IMR-90 (cell line): ENCODE results near the gene AAK1. TPM values are rescaled to one million over a fixed set of nuclear protein-coding genes. Genes with fewer than 3 reads are reported as not detected.

ENCODE experiments used
- ATAC-seq: fragments of 200-7000 bp; cut with Tn5 transposase; 2 replicates; pipeline ENCODE4 v1.9.1; 2020; ENCODE audit warnings: low read depth, mild to moderate bottlenecking, moderate library complexity
- BruUV-seq: library from RNA; stranded (reverse); fragments of 400-500 nt; replicated peaks from 2 replicates; lab custom pipeline; 2021; lab: Mats Ljungman, UMichigan
- CTCF ChIA-PET: fragments of 300-600 bp; formaldehyde crosslinking; extraction: SDS; loops from one replicate; lab custom pipeline; 2021; ENCODE audit warnings: antibody characterized with exemption; lab: Yijun Ruan, JAX
- POLR2A ChIA-PET: fragments of 300-600 bp; sonication (Branson Sonifier 250); formaldehyde crosslinking; loops from one replicate; lab custom pipeline; 2022; ENCODE audit warnings: antibody characterized with exemption; ENCODE audit not compliant: unreplicated experiment; lab: Charles Lee
- DNase-seq: peaks from one replicate; pipeline ENCODE4 v3.0.0; 2013
- H2AFZ ChIP-seq: replicated peaks from 2 replicates; pipeline ENCODE3; 2013; ENCODE audit warnings: low read length, mild to moderate bottlenecking; ENCODE audit not compliant: poor library complexity
- H2AK5ac ChIP-seq: 2 replicates; pipeline ENCODE4 v1.6.1; 2013; ENCODE audit warnings: low read depth, low read length, inconsistent platforms
- H2AK9ac ChIP-seq: replicated peaks from 2 replicates; pipeline ENCODE3; 2013; ENCODE audit warnings: mild to moderate bottlenecking, low read depth, low read length, moderate library complexity; ENCODE audit not compliant: poor library complexity
- H2BK120ac ChIP-seq: 2 replicates; pipeline ENCODE4 v1.6.1; 2013; ENCODE audit warnings: low read depth, low read length, inconsistent platforms
- H2BK15ac ChIP-seq: 3 replicates; pipeline ENCODE4 v1.6.1; 2013; ENCODE audit warnings: low read depth, low read length, inconsistent platforms
- H2BK20ac ChIP-seq: 2 replicates; pipeline ENCODE4 v1.6.1; 2013; ENCODE audit warnings: low read depth, mild to moderate bottlenecking, inconsistent platforms, low read length, moderate library complexity
- H2BK5ac ChIP-seq: 2 replicates; pipeline ENCODE4 v1.6.1; 2013; ENCODE audit warnings: mild to moderate bottlenecking, low read depth, low read length, inconsistent platforms; ENCODE audit not compliant: poor library complexity, severe bottlenecking
- H3K14ac ChIP-seq: replicated peaks from 2 replicates; pipeline ENCODE4 v1.6.1; 2013; ENCODE audit warnings: low read depth, low read length, inconsistent platforms
- H3K18ac ChIP-seq: 2 replicates; pipeline ENCODE4 v1.6.1; 2013; ENCODE audit warnings: low read depth, low read length, control low read depth
- H3K23ac ChIP-seq: 2 replicates; pipeline ENCODE4 v1.6.1; 2013; ENCODE audit warnings: low read depth, low read length, inconsistent platforms
- H3K27ac ChIP-seq: 2 replicates; pipeline ENCODE4 v1.5.1; 2013; ENCODE audit warnings: mild to moderate bottlenecking, control low read depth, low read length; ENCODE audit not compliant: insufficient read depth
- H3K27me3 ChIP-seq: 2 replicates; pipeline ENCODE4 v1.6.1; 2013; ENCODE audit warnings: low read length; ENCODE audit not compliant: control insufficient read depth, insufficient read depth
- H3K36me3 ChIP-seq: 2 replicates; pipeline ENCODE4 v1.6.1; 2013; ENCODE audit warnings: low read length, mixed read lengths; ENCODE audit not compliant: control insufficient read depth, insufficient read depth
- H3K4ac ChIP-seq: 2 replicates; pipeline ENCODE4 v1.6.1; 2013; ENCODE audit warnings: low read depth, low read length, inconsistent platforms
- H3K4me1 ChIP-seq: 2 replicates; pipeline ENCODE4 v1.6.1; 2013; ENCODE audit warnings: low read length, mixed read lengths; ENCODE audit not compliant: control insufficient read depth, insufficient read depth
- H3K4me2 ChIP-seq: 2 replicates; pipeline ENCODE4 v1.6.1; 2013; ENCODE audit warnings: low read depth, mild to moderate bottlenecking, control low read depth, low read length, moderate library complexity
- H3K4me3 ChIP-seq: 2 replicates; pipeline ENCODE4 v1.5.1; 2013; ENCODE audit warnings: low read depth, mild to moderate bottlenecking, control low read depth, low read length, moderate library complexity; ENCODE audit not compliant: insufficient read depth
- H3K56ac ChIP-seq: 2 replicates; pipeline ENCODE4 v1.6.1; 2013; ENCODE audit warnings: low read length, inconsistent platforms; ENCODE audit not compliant: insufficient read depth; ENCODE audit errors: extremely low read depth
- H3K79me1 ChIP-seq, 2 experiments: 2 replicates each; pipeline ENCODE4 v1.6.1; 2013; ENCODE audit warnings: low read length in 2 of 2, inconsistent platforms in 1 of 2, low read depth in 1 of 2
- H3K9ac ChIP-seq: 2 replicates; pipeline ENCODE4 v1.6.1; 2013; ENCODE audit warnings: low read depth, low read length, control low read depth
- H3K9me1 ChIP-seq: 2 replicates; pipeline ENCODE4 v1.6.1; 2013; ENCODE audit warnings: low read length, inconsistent platforms; ENCODE audit not compliant: insufficient read depth
- H3K9me3 ChIP-seq: 2 replicates; pipeline ENCODE4 v1.6.1; 2013; ENCODE audit warnings: low read length; ENCODE audit not compliant: control insufficient read depth, insufficient read depth
- H4K20me1 ChIP-seq: 2 replicates; pipeline ENCODE4 v1.6.1; 2013; ENCODE audit warnings: low read length, inconsistent platforms; ENCODE audit not compliant: insufficient read depth
- H4K5ac ChIP-seq: 2 replicates; pipeline ENCODE4 v1.6.1; 2013; ENCODE audit warnings: mild to moderate bottlenecking, low read depth, low read length, control low read depth
- H4K8ac ChIP-seq, 2 experiments: 2 replicates each; pipeline ENCODE4 v1.6.1; 2013; ENCODE audit warnings: low read depth in 2 of 2, low read length in 2 of 2, control low read depth in 1 of 2, inconsistent platforms in 1 of 2
- H4K91ac ChIP-seq: 2 replicates; pipeline ENCODE4 v1.6.1; 2013; ENCODE audit warnings: low read depth, low read length, inconsistent platforms; ENCODE audit not compliant: insufficient read depth
- BHLHE40 ChIP-seq: fragments of 150-350 bp; IDR thresholded peaks from 2 replicates; pipeline ENCODE4 v1.6.1; 2016; ENCODE audit warnings: mild to moderate bottlenecking, low read depth, low read length
- CEBPB ChIP-seq: IDR thresholded peaks from 2 replicates; pipeline ENCODE4 v1.6.1; 2012; ENCODE audit warnings: low read depth, low read length, improper control_type of control experiment
- CHD1 ChIP-seq: IDR thresholded peaks from 2 replicates; pipeline ENCODE4 v1.6.1; 2012; ENCODE audit warnings: low read depth, low read length, improper control_type of control experiment
- FOS ChIP-seq: fragments of 150-350 bp; IDR thresholded peaks from 2 replicates; pipeline ENCODE4 v1.6.1; 2016; ENCODE audit warnings: low read depth, low read length
- MAFK ChIP-seq: IDR thresholded peaks from 2 replicates; pipeline ENCODE4 v1.6.1; 2012; ENCODE audit warnings: low read depth, low read length, improper control_type of control experiment
- MAZ ChIP-seq: IDR thresholded peaks from 2 replicates; pipeline ENCODE4 v1.6.1; 2012; ENCODE audit warnings: low read depth, mild to moderate bottlenecking, low read length, improper control_type of control experiment, moderate library complexity, borderline replicate concordance
- MXI1 ChIP-seq: IDR thresholded peaks from 2 replicates; pipeline ENCODE4 v1.6.1; 2012; ENCODE audit warnings: low read depth, mild to moderate bottlenecking, low read length, moderate library complexity, borderline replicate concordance
- NFE2L2 ChIP-seq: fragments of 150-350 bp; IDR thresholded peaks from 2 replicates; pipeline ENCODE4 v1.6.1; 2016; ENCODE audit warnings: low read depth, mild to moderate bottlenecking, low read length
- POLR2A ChIP-seq: IDR thresholded peaks from 2 replicates; pipeline ENCODE4 v1.6.1; 2012; ENCODE audit warnings: mild to moderate bottlenecking, low read depth, low read length
- RAD21 ChIP-seq: IDR thresholded peaks from 2 replicates; pipeline ENCODE4 v1.6.1; 2012; ENCODE audit warnings: low read length, improper control_type of control experiment
- RCOR1 ChIP-seq: IDR thresholded peaks from 2 replicates; pipeline ENCODE4 v1.6.1; 2012; ENCODE audit warnings: mild to moderate bottlenecking, low read length, improper control_type of control experiment; ENCODE audit not compliant: insufficient replicate concordance
- RFX5 ChIP-seq: IDR thresholded peaks from 2 replicates; pipeline ENCODE4 v1.8.0; 2012; ENCODE audit warnings: low read depth, mild to moderate bottlenecking, low read length, moderate library complexity
- SMC3 ChIP-seq: fragments of 150-350 bp; IDR thresholded peaks from 2 replicates; pipeline ENCODE4 v1.6.1; 2016; ENCODE audit warnings: low read depth, mild to moderate bottlenecking, antibody characterized with exemption, low read length, moderate library complexity
- dilution Hi-C: fragments of 300-500 bp; cut with HindIII; formaldehyde crosslinking; loops from one replicate; pipeline ENCODE4 v1.14.3; 2018; ENCODE audit warnings: low sequenced_read_pairs; ENCODE audit not compliant: unreplicated experiment
- in situ Hi-C: fragments of 300-500 bp; cut with MboI; formaldehyde crosslinking; loops from 3 replicates; pipeline ENCODE4 v1.14.3; 2019; ENCODE audit warnings: low sequenced_read_pairs, inconsistent platforms, mixed read lengths
- intact Hi-C: fragments of 100-400 bp; cut with micrococcal nuclease; formaldehyde crosslinking; loops from 2 replicates; pipeline ENCODE4 v1.10.0; 2022
- polyA plus RNA-seq, 3 experiments: library from polyadenylated mRNA; depleted of rRNA; stranded (reverse); fragments of >200 nt; gene quantifications; 2 replicates each; pipeline ENCODE4 v1.2.3, GENCODE V29; 2012; ENCODE audit warnings: low replicate concordance in 1 of 3
- total RNA-seq: library from RNA; depleted of rRNA; stranded (reverse); fragments of >200 nt; gene quantifications from 2 replicates; pipeline ENCODE4 v1.2.3, GENCODE V29; 2012
- TF ChIP-seq, protein P1 (sequence below): fragments of 150-350 bp; IDR thresholded peaks from 2 replicates; pipeline ENCODE4 v1.6.1; 2017; ENCODE audit warnings: mild to moderate bottlenecking, antibody characterized with exemption, low read length, low read depth
- TF ChIP-seq, protein P2 (sequence below): conservative IDR thresholded peaks from 2 replicates; pipeline ENCODE4 v1.5.1; 2012; ENCODE audit warnings: mild to moderate bottlenecking, low read depth, low read length, improper control_type of control experiment

The AAK1 gene
- total and polyA plus RNA-seq, 2 of the 4 experiments (the other 2 are of a cell fraction): 21.9 to 26.5 TPM

DNA sequence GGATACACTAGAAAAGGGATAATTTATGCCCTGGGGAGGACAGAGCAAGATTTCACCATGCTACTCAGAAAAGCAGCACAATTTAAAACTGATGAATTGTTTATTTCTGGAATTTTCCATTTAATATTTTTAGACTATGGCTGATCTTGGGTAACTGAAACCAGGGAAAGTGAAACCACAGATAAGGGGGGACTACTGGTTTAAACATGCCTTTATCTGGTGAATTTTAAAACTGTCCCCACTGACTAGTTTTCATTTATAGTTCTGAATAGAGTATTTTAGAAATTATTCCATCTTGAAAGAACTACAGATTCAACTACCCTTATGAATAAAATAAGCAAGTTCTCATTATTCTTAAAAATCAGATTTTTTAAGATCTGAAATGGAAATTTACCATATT lies 221.3 kb downstream of the AAK1 start:
- POLR2A ChIA-PET: no interaction called here
- no peak overlapping the region for H2BK20ac ChIP-seq
- no peaks in the 10 kb centered on the region for H4K20me1 ChIP-seq
- no peak overlapping the region for H2BK15ac ChIP-seq
- TF ChIP-seq SMC3 (no peak), MAFK (no peak), POLR2A (no peak), CHD1 (no peak), NFE2L2 (no peak), RCOR1 (no peak), MAZ (no peak), MXI1 (no peak), FOS (no peak), RAD21 (no peak), CEBPB (no peak), RFX5 (no peak), BHLHE40 (no peak)
- TF ChIP-seq, protein P1, sequence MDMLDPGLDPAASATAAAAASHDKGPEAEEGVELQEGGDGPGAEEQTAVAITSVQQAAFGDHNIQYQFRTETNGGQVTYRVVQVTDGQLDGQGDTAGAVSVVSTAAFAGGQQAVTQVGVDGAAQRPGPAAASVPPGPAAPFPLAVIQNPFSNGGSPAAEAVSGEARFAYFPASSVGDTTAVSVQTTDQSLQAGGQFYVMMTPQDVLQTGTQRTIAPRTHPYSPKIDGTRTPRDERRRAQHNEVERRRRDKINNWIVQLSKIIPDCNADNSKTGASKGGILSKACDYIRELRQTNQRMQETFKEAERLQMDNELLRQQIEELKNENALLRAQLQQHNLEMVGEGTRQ: no peak
- TF ChIP-seq, protein P2, sequence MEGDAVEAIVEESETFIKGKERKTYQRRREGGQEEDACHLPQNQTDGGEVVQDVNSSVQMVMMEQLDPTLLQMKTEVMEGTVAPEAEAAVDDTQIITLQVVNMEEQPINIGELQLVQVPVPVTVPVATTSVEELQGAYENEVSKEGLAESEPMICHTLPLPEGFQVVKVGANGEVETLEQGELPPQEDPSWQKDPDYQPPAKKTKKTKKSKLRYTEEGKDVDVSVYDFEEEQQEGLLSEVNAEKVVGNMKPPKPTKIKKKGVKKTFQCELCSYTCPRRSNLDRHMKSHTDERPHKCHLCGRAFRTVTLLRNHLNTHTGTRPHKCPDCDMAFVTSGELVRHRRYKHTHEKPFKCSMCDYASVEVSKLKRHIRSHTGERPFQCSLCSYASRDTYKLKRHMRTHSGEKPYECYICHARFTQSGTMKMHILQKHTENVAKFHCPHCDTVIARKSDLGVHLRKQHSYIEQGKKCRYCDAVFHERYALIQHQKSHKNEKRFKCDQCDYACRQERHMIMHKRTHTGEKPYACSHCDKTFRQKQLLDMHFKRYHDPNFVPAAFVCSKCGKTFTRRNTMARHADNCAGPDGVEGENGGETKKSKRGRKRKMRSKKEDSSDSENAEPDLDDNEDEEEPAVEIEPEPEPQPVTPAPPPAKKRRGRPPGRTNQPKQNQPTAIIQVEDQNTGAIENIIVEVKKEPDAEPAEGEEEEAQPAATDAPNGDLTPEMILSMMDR: no peak
- CTCF ChIA-PET: no interaction called here
- intact Hi-C loops (no loop called here), dilution Hi-C loops (no loop called here), in situ Hi-C loops (no loop called here)
- no peaks in the 10 kb centered on the region; the same call in 1 of the 2 replicates for H3K9me1 ChIP-seq
- no peak overlapping the region for H3K23ac ChIP-seq
- BruUV-seq: no TSS peak
- H2BK120ac ChIP-seq: no peak overlapping the region
- no peak overlapping the region for H3K4ac ChIP-seq
- no peak overlapping the region for H2AFZ ChIP-seq
- H3K56ac ChIP-seq: no peak overlapping the region
- peaks cover 29% of the 10 kb centered on the region for H3K36me3 ChIP-seq
- H3K9ac ChIP-seq: no peak overlapping the region
- no peak overlapping the region for H2BK5ac ChIP-seq
- no peak overlapping the region for H3K18ac ChIP-seq
- H3K4me1 ChIP-seq: peaks cover 2% of the 10 kb centered on the region; the same call in 1 of the 2 replicates
- H4K5ac ChIP-seq: no peak overlapping the region; the same call in 1 of the 2 replicates
- no peak overlapping the region for H3K14ac ChIP-seq
- no peaks in the 10 kb centered on the region for H3K9me3 ChIP-seq
- H3K4me2 ChIP-seq: no peak overlapping the region
- peaks cover 6 to 10% of the 10 kb centered on the region in 2 experiments; a peak in 2 of 4 replicates for H3K79me1 ChIP-seq
- H3K27ac ChIP-seq: no peak overlapping the region
- H2AK9ac ChIP-seq: no peak overlapping the region
- no peak overlapping the region for H2AK5ac ChIP-seq
- H3K4me3 ChIP-seq: no peak overlapping the region
- no peak overlapping the region for H4K8ac ChIP-seq
- no peak overlapping the region for H4K91ac ChIP-seq
- no peaks in the 10 kb centered on the region for H3K27me3 ChIP-seq
- ATAC-seq (no peak), DNase-seq (no peak)
